Measurements from ENCODE around the gene CENPP.

Gene CENPP

DNA sequence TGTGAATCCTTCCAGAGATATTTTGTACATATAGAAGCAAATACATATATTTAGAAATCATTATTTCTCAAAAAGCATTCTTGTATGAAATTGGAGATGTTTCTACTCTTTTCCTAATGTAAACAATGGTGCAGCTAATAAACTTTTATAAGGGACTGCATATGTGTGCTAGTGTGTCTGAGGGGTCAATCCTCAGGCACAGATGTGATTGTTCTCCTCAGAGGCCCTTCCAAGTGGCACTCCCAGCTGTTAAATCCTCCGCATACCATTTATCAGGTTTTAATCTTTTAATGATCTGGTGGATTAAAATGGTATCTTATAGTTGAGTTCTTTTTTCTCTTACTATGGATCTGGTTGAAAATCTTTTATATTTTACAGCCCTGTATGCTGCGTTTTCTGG, 104.1 kb downstream of the CENPP start:
- DNase-seq: no peak

DNA sequence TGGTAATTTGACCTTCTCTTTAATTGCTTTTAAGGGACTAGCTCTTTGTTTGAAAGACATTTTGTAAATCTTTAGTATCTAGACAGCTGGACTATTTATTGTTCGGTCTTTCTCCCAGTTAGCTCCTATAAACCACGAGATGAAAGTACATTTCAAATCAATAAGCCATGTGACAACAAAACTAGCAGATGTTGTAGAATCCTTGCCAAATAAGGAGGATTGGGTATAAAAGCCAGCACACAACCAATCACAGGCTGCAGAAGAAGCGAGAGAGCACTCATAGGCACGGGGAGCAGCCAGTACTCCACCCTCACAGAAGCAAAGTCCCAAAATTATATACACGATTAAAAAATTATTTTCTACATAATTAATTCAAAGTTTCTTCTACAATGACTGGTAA, 106.6 kb downstream of the CENPP start:
- no peak for DNase-seq

DNA sequence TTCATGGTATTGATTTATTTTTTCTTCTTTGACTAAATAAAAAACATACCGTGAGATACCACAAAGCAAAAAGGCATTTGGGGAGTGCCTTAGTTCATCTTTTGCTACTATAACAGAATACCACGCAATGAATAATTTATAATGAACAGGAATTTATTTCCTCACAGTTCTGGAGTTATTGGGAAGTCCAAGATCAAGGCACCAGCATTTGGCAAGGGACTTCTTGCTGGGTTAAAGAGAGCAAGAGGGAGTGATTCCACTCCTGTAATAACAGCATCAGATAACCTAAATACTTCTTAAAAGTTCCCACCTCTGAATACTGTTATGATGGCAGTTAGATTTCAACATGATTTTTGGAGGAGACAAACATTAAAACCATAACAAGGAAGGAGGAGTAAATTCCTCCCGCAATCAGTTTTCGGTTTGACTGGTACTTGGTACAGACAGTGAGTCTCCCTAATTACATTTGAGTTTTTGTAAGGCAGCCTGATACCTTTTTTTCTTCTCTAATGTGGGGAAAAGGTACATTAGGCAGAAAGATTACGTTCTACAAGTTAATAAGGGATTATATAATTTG, 107.3 kb downstream of the CENPP start:
- no peak for DNase-seq

DNA sequence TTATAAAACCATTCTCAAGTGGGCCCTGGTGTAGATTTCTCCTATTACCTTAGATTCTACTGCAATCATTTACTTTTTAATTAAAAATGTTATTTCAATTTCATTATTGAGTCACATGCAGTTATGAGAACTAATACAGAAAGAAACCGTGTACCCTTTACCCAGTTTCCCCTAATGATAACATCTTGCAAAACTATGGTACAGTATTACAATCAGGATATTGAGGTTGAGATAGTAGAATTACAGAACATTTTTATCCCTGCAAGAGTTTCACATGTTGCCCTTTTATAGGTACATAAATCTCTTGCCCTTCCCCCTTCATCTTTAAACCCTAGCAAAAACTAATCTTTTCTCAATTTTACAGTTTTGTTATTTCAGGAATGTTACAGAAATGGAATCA, 109.5 kb downstream of the CENPP start:
- no peak for DNase-seq

DNA sequence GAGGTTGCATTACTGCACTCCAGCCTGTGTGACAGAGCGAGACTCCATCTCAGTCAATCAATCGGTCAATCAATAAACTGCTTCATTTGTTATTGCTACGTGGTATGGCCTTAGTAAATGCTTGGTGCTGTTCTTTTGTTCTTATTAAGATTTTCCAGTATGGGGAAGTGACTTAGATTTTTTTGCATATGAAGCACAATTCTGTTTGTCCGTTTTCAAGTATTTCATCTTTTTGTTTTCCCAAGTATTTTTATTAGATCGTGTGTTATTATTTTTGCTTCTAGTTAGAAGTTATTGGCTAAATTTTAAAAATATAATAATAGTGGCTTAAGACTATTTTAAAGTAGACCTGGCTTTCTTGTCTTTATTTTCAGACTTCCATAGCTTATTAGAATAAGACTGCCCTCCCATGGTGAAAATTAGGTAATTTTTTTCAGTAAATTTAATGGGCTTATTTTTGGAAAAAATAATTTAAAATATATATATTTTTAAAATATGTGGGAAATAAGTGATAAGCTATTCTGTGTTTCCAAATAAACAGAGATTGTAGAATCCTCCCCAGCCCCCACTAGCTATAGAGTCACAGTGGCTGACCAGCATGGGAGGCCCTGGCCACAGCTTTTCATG, 113.3 kb downstream of the CENPP start:
- no peak for DNase-seq

DNA sequence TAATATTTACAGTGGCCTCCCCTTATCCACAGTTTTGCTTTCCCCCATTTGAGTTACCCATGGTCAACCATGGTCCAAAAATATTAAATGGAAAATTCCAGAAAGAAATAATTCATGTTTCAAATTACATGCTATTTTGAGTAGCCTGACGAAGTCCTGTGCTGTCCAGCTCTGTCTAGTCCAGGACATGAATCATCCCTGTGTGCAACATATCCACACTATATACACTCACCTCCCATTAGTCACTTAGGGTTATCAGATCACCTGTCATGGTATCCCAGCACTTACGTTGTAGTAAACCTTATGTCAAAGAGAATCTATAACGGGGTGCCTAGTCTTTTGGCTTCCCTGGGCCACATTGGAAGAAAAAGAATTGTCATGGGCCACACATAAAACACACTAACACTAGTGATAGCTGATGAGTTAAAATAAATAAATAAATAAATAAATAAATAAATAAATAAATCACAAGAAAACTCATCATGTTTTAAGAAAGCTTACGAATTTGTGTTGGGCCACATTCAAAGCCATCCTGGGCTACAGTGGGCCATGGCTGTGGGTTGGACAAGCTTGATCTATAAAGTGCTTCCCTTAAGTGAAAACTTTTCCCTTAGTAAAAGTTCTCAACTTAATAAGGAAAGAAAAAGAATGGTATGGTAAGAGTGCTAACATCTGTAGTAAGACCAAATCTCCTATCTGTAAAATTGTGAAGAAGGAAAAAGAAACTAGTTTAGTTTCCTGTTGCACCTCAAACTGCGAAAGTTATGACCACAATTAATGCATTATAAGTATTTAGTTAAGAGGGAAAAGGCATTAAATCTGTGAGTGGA, 114.4 kb downstream of the CENPP start:
- no peak for DNase-seq

DNA sequence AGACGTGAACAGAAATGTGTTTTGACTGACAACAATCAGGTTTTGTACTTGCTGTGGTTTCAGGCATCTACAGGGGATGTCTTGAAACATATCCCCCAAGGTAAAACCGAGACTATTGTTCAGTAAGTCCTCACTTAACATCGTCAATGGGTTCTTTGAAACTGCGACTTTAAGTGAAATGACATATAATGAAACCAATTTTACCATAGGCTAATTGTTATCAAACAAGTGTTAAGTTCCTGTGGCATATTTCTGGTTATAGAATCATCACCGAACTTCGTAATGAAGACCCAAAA, 114.9 kb downstream of the CENPP start:
- no peak for DNase-seq

DNA sequence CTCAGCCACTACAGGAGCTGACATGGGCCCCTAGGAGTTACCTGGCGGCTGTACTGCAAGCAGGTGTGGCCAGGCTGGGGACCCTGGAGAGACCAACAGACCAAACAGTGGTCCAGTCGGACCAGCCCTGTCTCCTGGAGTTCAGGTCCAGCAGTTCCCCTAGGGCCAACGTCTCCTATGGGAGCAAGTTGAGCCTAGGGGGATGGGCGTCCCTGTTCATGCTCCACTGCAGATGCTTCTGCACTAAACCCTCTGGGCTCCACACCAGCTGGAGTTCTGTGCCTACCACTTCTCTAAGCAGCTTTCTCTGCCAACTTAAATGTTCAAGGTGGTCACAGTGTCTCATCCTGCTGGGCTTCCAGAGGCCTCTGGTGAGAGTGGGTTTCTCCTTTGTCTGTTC, 119.1 kb downstream of the CENPP start:
- no peak for DNase-seq

DNA sequence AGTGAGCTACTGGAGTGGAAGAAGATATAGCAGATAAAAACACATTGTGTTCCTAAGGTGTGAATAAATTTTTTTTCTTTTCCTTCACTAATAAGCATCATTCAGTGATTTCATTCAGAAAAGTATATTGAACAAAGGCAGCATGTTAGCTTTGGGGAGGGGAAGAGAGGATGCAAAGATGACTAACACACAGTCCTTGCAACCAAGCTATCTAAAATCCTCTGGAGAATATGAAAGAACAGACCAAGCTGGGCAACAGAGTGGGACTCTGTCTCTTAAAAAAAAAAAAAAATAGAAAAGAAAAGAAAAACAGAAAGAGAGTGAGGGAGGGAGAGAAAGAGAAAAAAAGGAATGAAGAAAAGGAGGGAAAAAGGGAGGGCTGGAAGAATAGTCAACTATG, 120.8 kb downstream of the CENPP start:
- DNase-seq: no peak

DNA sequence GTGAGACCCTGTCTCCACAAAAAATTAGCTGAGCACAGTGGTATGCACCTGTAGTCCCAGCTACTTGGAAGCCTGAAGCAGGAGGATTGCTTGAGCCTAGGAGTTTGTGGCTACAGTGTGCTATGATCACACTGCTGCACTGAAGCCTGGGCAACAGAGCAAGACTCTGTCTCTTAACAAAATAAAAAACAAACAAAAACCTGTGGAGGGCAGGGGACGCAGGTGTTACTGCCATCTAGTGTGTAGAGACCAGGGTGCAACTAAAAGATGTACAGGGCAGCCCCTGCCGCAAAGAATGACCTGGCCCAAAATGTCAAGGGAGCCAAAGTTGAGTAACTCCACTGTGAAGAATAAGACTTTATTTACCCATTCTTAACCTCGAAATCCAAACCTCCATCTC, 129.5 kb downstream of the CENPP start:
- no peak for DNase-seq

DNA sequence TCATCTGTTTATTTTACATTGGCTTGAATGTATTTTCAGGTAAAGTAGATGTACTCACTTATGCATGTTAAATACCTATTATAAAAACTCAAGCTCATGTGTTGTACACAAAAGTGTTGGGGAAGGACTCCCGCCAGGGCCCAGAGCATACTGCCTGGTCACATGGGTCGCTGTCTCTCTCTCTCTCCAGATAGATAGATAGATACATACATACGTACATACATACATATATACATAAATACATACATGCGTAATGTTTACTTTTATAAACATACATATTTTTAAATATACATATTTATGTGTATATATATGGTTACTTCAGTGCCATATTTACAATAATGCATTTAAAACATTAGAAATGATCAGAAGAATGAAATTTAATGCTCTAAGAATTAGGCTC, 131.8 kb downstream of the CENPP start:
- DNase-seq: no peak

DNA sequence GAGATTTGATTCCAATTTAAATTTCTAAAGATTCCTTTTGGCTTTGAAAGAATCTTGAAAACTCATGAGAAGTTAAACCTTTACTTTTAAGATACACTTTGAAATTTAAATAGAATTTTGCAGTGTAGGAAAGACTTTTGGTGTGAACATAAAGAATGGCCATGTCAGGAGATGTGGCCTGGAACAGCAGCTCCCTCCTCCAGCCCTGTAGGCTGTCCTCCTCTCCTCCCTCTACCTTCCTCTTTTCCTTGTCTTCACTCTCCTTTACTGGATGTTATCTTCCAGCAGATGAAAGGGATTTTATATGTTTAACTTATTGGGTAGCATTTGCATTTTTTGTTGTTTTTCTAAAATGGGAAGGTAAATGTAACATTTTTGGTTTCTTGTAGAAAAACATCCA, 137.6 kb downstream of the CENPP start:
- no peak for DNase-seq

DNA sequence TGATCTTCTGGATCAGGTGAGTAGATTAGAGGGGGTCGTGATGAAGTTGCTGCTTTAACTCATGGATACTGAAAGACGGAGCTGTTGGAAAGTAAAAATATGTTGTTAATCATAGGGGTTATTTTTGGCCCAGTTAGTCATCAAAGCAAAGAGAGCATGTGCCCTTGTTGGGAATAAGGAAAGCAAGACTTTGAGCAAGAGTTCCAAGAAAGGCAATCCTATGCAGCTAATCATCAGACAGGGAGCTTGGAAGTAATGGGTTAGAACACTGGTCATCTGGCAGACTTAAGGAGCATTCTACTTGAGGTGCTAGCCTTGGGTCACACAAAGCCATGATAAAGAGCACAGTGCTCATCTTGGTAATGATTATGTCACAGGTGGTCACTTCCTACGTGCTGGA, 138.2 kb downstream of the CENPP start:
- no peak for DNase-seq

DNA sequence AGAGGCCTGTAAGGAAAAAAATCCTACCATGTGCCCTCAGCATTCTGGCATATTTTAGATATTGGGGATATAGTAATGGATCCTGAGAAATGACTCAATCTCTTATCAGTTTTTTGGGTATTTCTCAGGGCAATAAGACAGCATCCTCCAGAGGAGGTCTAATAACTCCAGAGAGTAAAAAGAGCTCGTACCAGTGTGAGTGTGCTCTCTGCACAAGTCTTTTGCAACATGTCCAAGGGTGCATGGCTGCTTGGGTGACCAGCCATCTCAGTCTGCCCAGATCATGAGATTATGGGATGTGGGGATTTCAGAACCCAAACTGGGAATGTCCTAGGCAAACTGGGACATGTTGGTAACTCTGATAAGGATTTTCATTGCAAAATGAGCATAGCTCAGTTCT, 141.3 kb downstream of the CENPP start:
- no peak for DNase-seq

DNA sequence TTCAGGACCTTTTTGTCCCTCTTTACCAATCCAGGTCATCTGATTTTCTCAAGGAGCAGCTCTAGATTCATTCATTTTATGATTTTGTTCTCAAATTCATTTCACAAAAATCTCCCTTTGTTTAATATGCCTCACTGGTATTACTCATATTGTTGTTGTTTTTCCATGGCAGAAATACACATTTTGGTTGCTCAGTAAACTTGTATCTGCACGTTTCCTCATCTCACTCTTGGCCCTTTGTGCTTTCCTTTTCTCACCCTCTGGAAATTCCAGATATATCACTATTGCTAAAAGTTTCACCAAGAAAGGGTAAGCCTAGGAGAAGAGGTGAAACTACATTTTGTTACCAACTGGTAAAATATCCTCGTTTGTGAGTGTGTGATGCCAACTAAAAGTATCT, 141.8 kb downstream of the CENPP start:
- DNase-seq: no peak

DNA sequence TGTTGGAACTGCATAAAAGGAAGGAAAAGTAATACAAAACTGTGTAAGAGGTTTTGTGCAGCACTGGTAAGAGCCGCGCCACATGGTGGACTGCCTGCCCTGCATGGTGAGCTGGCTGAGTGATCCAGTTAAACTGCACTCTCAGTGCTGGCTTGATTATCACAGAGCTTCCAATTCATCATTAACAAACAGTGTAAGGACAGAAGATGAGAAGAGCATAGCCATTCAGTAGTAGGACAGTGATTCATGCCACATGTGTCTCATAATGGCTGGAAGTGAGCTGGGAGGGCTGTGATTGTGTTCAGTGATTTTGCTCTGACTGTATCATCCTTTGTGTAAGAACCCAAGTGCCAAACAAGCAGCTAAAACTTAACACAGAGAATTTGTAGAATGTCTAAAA, 142.5 kb downstream of the CENPP start:
- no peak for DNase-seq

DNA sequence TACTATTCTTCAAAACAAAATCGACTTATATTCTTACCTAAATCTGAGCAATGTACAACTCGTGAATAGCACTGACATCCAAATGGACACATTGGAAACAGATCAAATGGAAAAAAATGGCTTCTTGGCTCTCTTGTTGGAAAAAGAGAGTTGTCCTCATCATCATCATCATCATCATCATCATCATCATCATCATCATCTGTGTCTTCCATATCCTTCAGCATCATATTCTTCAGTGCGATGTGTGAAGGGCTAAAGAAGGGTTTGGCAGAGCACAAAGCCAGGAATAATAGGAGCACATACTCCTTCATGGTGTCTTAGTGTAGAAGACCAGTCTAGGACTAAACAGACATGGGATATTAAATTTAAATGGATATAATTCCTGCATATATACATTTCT, 148.8 kb downstream of the CENPP start:
- no peak for DNase-seq

DNA sequence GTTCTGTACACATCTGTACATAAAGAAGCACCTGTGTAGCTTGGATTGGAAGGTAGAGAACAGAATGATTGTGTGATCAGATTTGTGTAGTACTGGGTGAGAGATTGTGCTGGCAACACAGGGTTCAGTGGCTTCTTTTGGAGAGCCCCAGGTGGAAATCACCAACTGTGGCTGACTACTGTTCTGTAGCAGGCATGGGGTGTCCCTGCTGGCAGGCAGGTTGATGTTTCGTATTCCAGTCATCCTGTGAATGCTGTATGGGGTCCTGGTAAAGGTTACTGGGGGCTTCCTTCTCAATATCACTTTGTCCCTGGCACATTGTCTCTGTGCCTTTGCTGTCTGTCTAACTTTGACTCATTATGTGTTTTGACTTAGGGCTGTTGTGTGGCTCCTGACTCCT, 151.2 kb downstream of the CENPP start:
- no peak for DNase-seq

DNA sequence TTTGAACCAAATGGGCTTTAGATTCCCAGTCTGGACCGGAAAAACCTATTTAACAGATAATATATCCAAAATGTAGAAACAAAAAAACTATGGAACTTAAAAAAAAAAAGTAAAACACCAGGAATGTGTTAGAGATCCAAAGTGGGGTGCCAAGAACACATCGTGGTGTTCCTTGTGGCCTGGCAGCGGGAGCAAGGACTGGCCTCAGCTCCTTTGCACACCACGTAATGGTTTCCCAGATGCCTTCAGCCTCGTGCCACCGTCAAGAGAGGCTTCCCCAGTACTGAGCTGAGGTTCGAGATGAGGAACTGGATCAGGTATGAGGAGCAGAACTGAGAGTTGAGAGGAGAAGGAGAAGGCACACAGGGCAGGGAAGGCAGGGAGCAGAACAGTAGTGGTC, 153.0 kb downstream of the CENPP start:
- DNase-seq: no peak

DNA sequence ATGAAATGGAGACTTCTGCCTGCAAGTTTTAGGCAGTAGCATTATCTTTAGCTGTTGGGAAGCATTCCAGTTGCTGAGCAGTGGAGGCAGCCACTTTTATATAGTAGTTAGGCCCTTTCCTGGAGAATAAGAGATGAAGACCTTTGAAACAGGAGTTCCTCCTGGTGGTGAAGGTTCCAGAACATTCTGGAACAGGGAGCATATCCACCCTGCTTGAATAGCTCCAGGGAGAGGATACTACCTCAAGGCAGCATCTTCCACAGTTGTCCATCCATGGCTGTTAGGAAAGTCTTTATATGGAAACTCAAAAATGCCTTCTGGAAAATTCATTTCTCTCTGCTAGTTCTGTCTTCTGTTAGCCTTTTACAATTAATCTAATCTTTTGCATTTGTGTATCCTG, 153.6 kb downstream of the CENPP start:
- DNase-seq: no peak

DNA sequence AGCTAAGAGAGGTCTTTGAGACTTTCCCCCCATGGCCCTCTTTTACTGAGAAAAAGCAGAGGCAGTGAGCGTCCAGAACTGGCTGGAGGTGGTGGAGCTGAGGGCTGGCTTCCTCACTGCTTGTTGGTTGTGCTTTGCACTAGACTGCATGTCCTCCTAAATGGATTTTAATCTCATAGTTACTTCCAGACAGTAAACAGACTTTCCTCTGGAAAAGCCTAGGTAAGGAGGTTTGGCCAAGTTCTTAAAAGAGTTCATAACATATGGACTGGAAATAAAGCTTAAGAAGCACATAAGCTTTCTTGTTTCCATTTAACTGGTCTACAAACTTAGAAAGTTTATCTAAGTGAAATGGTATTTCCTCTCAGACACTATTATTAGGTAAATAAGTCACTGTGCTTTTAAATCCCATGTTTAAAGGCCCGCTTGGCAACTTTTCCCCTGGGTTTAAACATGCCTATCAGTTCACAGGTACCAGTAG, 154.6 kb downstream of the CENPP start:
- DNase-seq: no peak

DNA sequence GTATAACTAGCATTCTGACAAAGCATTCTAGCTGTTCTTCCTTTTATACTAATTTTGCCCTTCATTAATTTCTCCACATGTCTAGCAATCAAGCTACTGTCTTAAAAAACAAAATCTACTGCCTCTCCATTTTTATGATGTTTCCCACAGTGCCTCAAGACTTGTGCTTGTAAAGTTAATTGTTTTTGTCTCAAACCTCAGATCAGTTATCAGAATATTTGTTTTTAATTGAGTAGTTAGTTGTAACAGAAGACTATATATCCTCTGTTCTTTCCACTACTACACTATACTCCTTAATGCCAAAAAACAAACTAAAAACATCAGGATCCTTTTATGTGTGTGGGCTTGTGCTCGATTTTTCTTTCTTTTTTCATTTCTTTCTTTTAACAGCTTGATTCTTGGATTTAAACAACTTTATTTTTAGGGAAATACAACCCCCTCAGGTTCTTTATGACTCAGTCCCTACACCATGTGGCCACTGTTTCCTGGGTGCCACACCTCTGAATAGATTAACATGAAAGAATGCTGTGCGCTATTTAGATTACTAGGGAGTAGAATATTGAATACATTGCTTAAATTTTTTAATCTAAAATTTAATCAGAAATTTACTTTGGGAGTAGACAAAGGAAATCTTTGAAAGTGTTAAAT, 155.4 kb downstream of the CENPP start:
- DNase-seq: no peak

DNA sequence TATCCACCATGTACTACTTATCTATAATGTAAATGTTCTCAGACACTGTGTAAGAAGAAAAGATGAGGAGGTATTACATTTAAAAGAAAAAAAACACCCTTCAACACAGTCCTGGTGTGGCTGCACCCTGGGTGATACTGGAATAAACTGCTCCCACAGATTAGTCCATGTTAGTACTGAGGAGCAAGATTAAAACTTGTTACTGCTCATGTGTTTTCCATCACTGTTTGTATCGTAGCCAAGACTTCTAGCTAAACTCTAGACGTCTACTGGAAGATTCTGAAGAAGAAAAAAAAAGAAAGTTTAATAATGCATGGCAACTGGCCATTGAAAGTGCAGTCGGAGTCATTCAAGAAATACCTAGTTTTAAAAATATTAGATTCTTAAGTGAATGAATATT, 156.6 kb downstream of the CENPP start, which contains the start of gene ASPN:
ASPN (minus strand) TSS at position 178 of the 400 bp plus-strand sequence.
- DNase-seq: no peak

DNA sequence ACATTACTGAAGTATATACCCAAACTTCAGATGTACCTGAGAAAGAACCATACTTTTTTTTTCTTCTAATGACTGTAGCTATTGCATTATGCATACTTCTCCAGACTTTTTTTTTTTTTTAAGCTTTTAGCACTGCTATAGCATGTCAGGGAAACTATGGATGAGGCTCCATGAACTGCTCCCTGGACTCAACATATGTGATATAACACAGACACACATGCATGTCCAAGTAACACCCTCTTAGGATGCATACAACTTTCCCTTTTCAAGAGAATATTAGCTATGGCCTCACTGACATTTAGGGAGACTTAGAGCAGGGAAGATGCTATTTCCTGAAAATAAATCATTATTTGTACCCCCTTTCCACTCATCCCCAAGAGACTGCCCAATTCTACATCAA, 157.1 kb downstream of the CENPP start:
- DNase-seq: no peak

Data from NK-92 treated with Interleukin-12 subunit alpha and Interleukin-12 subunit beta, amount 100 ng/mL, for 24 hours (cell line).